ENCODE results near the gene LORICRIN. TPM values are rescaled to one million over a fixed set of nuclear protein-coding genes. Genes with fewer than 3 reads are reported as not detected.

LORICRIN gene
- total and polyA plus RNA-seq, 9 of the 15 experiments (the other 6 are each of a cell fraction or from before 2014, with no cell fraction given) = not detected

GRCh38 chr1:153288634-153289275 lies 29.3 kb downstream of the LORICRIN start (continued):
- TF ChIP-seq RAD21 (CRISPR knock-in tag; conservative IDR thresholded peaks at IDR 0.05 in 1 of 2, IDR thresholded peaks at IDR 0.05 in 1 of 2) = peak in 1 of 2 experiments; percentile 51; a peak in 2 of 4 replicates
- TF ChIP-seq KLF16 (IDR thresholded peaks at IDR 0.05) = 0 out of 2 replicates have a peak, but pooled peaks have one; percentile 44
- TF ChIP-seq PATZ1 (CRISPR knock-in tag; IDR thresholded peaks at IDR 0.05; ENCODE audit: borderline replicate concordance) = no peak
- no peak for TF ChIP-seq YY1 (IDR thresholded peaks at IDR 0.05; ENCODE audit: borderline replicate concordance in 1 of 3, control insufficient read depth in 1 of 3, extremely low read depth in 1 of 3, insufficient read depth in 3 of 3, insufficient read length in 1 of 3, insufficient replicate concordance in 2 of 3, low read depth in 1 of 3, low read length in 2 of 3)

- no peak overlapping the region for H3K9ac ChIP-seq (ENCODE audit: insufficient read depth in 1 of 2, low read depth in 2 of 2, low read length in 2 of 2)
- H3K4me1 ChIP-seq (replicated peaks in 1 of 2; ENCODE audit: control insufficient read depth in 2 of 2, insufficient read depth in 2 of 2, low read length in 2 of 2) = peaks cover 0 to 12% of the 10 kb centered on the region in 2 experiments; a peak in 2 of 5 replicates
- no peaks in the 10 kb centered on the region for H3K79me2 ChIP-seq (ENCODE audit: control insufficient read depth, insufficient read depth, low read length)
- DNase-seq (ENCODE audit: extremely low read depth in 1 of 4, low spot score in 3 of 4) (no peak), FAIRE-seq (no peak), ATAC-seq (no peak)
- intact Hi-C loops (cut with micrococcal nuclease) (no loop called here), in situ Hi-C loops (cut with MboI) (no loop called here)
- H3K9me3 ChIP-seq (replicated peaks; ENCODE audit: control insufficient read depth, insufficient read depth, low read depth, low read length) = no peaks in the 10 kb centered on the region
- peaks cover 6 to 34% of the 10 kb centered on the region in 2 experiments; a peak in 4 of 5 replicates for H3K27me3 ChIP-seq (ENCODE audit: control insufficient read depth in 2 of 2, insufficient read depth in 2 of 2, low read length in 2 of 2)
- H3K9me1 ChIP-seq (ENCODE audit: control insufficient read depth, insufficient read depth, low read length) = no peaks in the 10 kb centered on the region
- no peak overlapping the region for H2AFZ ChIP-seq (ENCODE audit: low read depth, low read length)
- POLR2A ChIA-PET = interaction anchor here (1.0 kb wide), 1 partner anchor 94 kb away, joined by 8 read pairs; no protein-coding TSS in a partner anchor
- no TSS peak for BruUV-seq (replicated peaks)
- WGBS (ENCODE audit: insufficient coverage, low coverage, missing lambda C conversion rate) = 14% methylated on average over 5 of the region's 5 CpGs
- CTCF ChIA-PET (ENCODE audit: low intra/inter-chr PET ratio) = interaction anchor here (0.5 kb wide), 1 partner anchor 163 kb away, joined by 4 read pairs; no protein-coding TSS in a partner anchor
- no peak overlapping the region for H3K4me3 ChIP-seq
- no peak overlapping the region for H3K4me2 ChIP-seq (ENCODE audit: insufficient read depth, low read length)
- no peak overlapping the region for H3K27ac ChIP-seq (ENCODE audit: extremely low read depth, low read depth, low read length)
- H4K20me1 ChIP-seq (replicated peaks; ENCODE audit: control insufficient read depth, insufficient read depth, low read length) = no peaks in the 10 kb centered on the region
- H3K36me3 ChIP-seq (ENCODE audit: control insufficient read depth, insufficient read depth, low read length) = no peaks in the 10 kb centered on the region
- TF ChIP-seq ZNF316 (IDR thresholded peaks at IDR 0.05) = peak; percentile 44; the same call in 1 of the 2 replicates
- TF ChIP-seq ZNF511 (CRISPR knock-in tag; IDR thresholded peaks at IDR 0.05) = no peak
These were observed 32.0 kb downstream of the LORICRIN start for GRCh38 chr1:153291514-153291913.
